Fibroblast of lung (primary cell): ENCODE measurements around the gene GPX2. TPM values are rescaled to one million over a fixed set of nuclear protein-coding genes. Genes with fewer than 3 reads are reported as not detected.

Experiments
- DNase-seq, 2 donors: peaks; one replicate each; pipeline versions ENCODE4 v3.0.0 to v3.0.0-alpha.2; 2010; ENCODE audit warnings: low read depth in 2 of 2
- H2AFZ ChIP-seq: 2 replicates; pipeline ENCODE4 v1.5.1; 2012; ENCODE audit warnings: low read length, control low read depth, inconsistent platforms
- H3K27ac ChIP-seq: 2 replicates; pipeline ENCODE4 v1.5.1; 2011; ENCODE audit warnings: low read length, control low read depth; ENCODE audit not compliant: insufficient read depth
- H3K27me3 ChIP-seq: 2 replicates; pipeline ENCODE4 v1.5.1; 2011; ENCODE audit warnings: mild to moderate bottlenecking, low read length; ENCODE audit not compliant: control insufficient read depth, insufficient read depth
- H3K36me3 ChIP-seq: 2 replicates; pipeline ENCODE4 v1.5.1; 2011; ENCODE audit warnings: low read length; ENCODE audit not compliant: control insufficient read depth, insufficient read depth
- H3K4me1 ChIP-seq: 2 replicates; pipeline ENCODE4 v1.5.1; 2011; ENCODE audit warnings: low read length; ENCODE audit not compliant: control insufficient read depth, insufficient read depth; ENCODE audit errors: extremely low read depth
- H3K4me2 ChIP-seq: 2 replicates; pipeline ENCODE4 v1.5.1; 2011; ENCODE audit warnings: low read length, control low read depth; ENCODE audit not compliant: insufficient read depth; ENCODE audit errors: extremely low read depth
- H3K4me3 ChIP-seq, 4 experiments: fragments of 200-600 bp in 1 of 4; sonication (generic) in 1 of 4; replicated peaks in 1 of 4; 2 replicates each; pipeline ENCODE4 v1.5.1; 2011 to 2016; ENCODE audit warnings: low read length in 4 of 4, low read depth in 3 of 4, mild to moderate bottlenecking in 3 of 4, control low read depth in 2 of 4, inconsistent platforms in 1 of 4, mixed read lengths in 1 of 4; ENCODE audit not compliant: insufficient read depth in 1 of 4; ENCODE audit errors: control extremely low read depth in 1 of 4
- H3K79me2 ChIP-seq: 2 replicates; pipeline ENCODE4 v1.5.1; 2012; ENCODE audit warnings: mild to moderate bottlenecking, low read length, inconsistent platforms; ENCODE audit not compliant: control insufficient read depth, insufficient read depth
- H3K9ac ChIP-seq: 2 replicates; pipeline ENCODE4 v1.5.1; 2011; ENCODE audit warnings: mild to moderate bottlenecking, low read length, control low read depth; ENCODE audit not compliant: insufficient read depth
- H3K9me3 ChIP-seq: 2 replicates; pipeline ENCODE4 v1.5.1; 2012; ENCODE audit warnings: low read depth, low read length; ENCODE audit not compliant: control insufficient read depth, insufficient read depth
- H4K20me1 ChIP-seq: 2 replicates; pipeline ENCODE4 v1.5.1; 2011; ENCODE audit warnings: low read length; ENCODE audit not compliant: control insufficient read depth, insufficient read depth; ENCODE audit errors: extremely low read depth
- CTCF ChIP-seq, 2 donors: IDR thresholded peaks in 1 of 2; conservative IDR thresholded peaks in 1 of 2; 1 replicate in 1 of 2; 2 replicates in 1 of 2; pipeline ENCODE4 v1.5.1; 2011 to 2012; ENCODE audit warnings: low read length in 2 of 2, control low read depth in 1 of 2, inconsistent platforms in 1 of 2, low read depth in 1 of 2, mild to moderate bottlenecking in 1 of 2
- EZH2 ChIP-seq: IDR thresholded peaks from 2 replicates; pipeline ENCODE4 v1.5.1; 2012; ENCODE audit warnings: low read length, control low read depth, mild to moderate bottlenecking; ENCODE audit errors: missing control alignments
- polyA plus RNA-seq, 2 donors: library from polyadenylated mRNA; depleted of rRNA in 1 of 2; stranded (reverse) in 1 of 2; unstranded in 1 of 2; fragments of >200 nt; gene quantifications; 2 replicates each; pipeline ENCODE4 v1.2.1, GENCODE V29; 2011 to 2012; ENCODE audit warnings: missing spikeins in 1 of 2
- total RNA-seq: library from RNA; depleted of rRNA; stranded (reverse); fragments of >200 nt; gene quantifications from 2 replicates; pipeline ENCODE4 v1.2.1, GENCODE V29; 2014

The GPX2 gene
- total and polyA plus RNA-seq, 2 donors (not counting 1 experiment from before 2014, with no cell fraction given): not detected

DNA sequence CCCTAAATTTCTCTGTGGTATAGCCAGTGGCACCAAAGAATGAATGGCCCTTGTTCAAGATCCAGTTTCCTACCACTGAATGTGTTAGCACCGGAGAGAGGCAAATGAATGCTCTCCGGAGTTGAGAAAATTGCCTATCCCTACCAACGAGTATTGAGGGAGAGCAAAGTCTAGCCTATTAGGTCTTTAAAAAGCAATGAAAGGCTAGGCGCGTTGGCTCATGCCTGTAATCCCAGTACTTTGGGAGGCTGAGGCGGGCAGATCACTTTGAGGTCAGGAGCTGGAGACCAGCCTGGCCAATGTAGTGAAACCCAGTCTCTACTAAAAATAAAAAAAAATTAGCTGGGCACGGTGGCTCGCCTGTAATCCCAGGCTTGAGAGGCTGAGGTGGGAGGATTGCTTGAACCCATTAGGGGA, 30.5 kb upstream of the GPX2 start:
- Histone ChIP-seq H3K36me3 (no peaks in the 10 kb centered on the region), H3K4me3 (peak overlapping the region in 1 of 4 experiments; percentile 67), H3K9ac (no peak overlapping the region)

GRCh38 chr14:64971943-64972791, 29.6 kb upstream of the GPX2 start, which contains the start of gene RAB15:
Gene RAB15 (minus strand): TSS chr14:64972336. CDS start chr14:64972076, 260 bp downstream.
- Histone ChIP-seq H3K9me3 (no peaks in the 10 kb centered on the region), H3K4me2 (peak within 1 kb of the TSS; percentile 78), H3K9ac (peak within 1 kb of the TSS; percentile 37), H3K4me1 (no peaks in the 10 kb centered on the region), H3K27ac (no peak within 1 kb of the TSS), H4K20me1 (no peaks in the 10 kb centered on the region), H3K27me3 (peaks cover 4% of the 10 kb centered on the region), H2AFZ (peak within 1 kb of the TSS; percentile 57), H3K4me3 (peak within 1 kb of the TSS; percentile 48 to 67 (median 52)), H3K79me2 (no peaks in the 10 kb centered on the region), H3K36me3 (no peaks in the 10 kb centered on the region)
- DNase-seq: peak in 1 of 2 donors; percentile 29
- TF ChIP-seq CTCF (conservative IDR thresholded peaks at IDR 0.05 in 1 of 2, IDR thresholded peaks at IDR 0.05 in 1 of 2; ENCODE audit: low read depth in 1 of 2, low read length in 2 of 2) (no peak), EZH2 (no peak)

More for the DNA sequence above, 30.5 kb upstream of the GPX2 start:
- Histone ChIP-seq H3K4me1 (no peaks in the 10 kb centered on the region), H3K4me2 (no peak overlapping the region), H3K79me2 (no peaks in the 10 kb centered on the region), H3K9me3 (no peaks in the 10 kb centered on the region), H3K27ac (no peak overlapping the region), H4K20me1 (no peaks in the 10 kb centered on the region), H2AFZ (no peak overlapping the region), H3K27me3 (peaks cover 5% of the 10 kb centered on the region)
- TF ChIP-seq CTCF (conservative IDR thresholded peaks at IDR 0.05 in 1 of 2, IDR thresholded peaks at IDR 0.05 in 1 of 2; ENCODE audit: low read depth in 1 of 2, low read length in 2 of 2) (no peak), EZH2 (no peak)
- no peak for DNase-seq

DNA sequence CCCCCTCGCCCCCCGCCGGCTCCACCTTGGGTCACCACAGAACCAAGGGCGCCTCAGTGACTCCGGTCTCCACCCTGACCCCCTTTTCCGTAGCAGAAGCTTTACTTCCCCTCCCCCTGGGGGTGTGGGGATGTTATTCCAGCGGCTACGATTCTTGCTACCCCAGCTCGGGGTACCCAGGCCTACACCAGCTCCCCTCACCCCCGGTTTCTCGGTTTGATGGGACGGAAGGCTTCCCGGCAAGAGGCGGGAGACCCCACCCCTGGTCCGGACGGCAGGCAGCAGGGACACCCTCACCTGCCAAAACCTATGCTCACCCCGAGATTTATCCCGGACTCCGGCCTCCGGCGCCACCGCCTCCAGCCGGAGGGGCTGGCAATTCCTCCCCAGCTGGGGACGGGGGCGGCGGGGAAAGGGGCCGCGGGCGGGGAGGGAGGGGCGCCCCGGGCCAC, 29.0 kb upstream of the GPX2 start:
- H3K27ac ChIP-seq: no peak overlapping the region

More for the DNA sequence above, 29.0 kb upstream of the GPX2 start:
- H3K4me1 ChIP-seq: no peaks in the 10 kb centered on the region
- no peak for TF ChIP-seq EZH2
- TF ChIP-seq CTCF (conservative IDR thresholded peaks at IDR 0.05 in 1 of 2, IDR thresholded peaks at IDR 0.05 in 1 of 2; ENCODE audit: low read depth in 1 of 2, low read length in 2 of 2): no peak
- no peaks in the 10 kb centered on the region for H3K79me2 ChIP-seq
- no peak for DNase-seq
- peak overlapping the region; percentile 2 for H2AFZ ChIP-seq
- peak overlapping the region; percentile 23 for H3K9ac ChIP-seq
- H3K36me3 ChIP-seq: no peaks in the 10 kb centered on the region
- peak overlapping the region; percentile 28 to 63 (median 51) for H3K4me3 ChIP-seq
- no peaks in the 10 kb centered on the region for H4K20me1 ChIP-seq
- no peaks in the 10 kb centered on the region for H3K27me3 ChIP-seq
- H3K4me2 ChIP-seq: peak overlapping the region; percentile 54
- H3K9me3 ChIP-seq: no peaks in the 10 kb centered on the region
